Parathyroid adenoma (tissue), 2 donors: Measurements from ENCODE around the gene TEKT5.

Experiments
- H2AFZ ChIP-seq: fragments of 300-600 bp; sonication (generic); one replicate; pipeline ENCODE4 v1.7.0; 2017; ENCODE audit warnings: antibody characterized with exemption, mild to moderate bottlenecking
- H3K27ac ChIP-seq: fragments of 300-600 bp; sonication (generic); one replicate; pipeline ENCODE4 v1.7.0; 2017
- H3K27me3 ChIP-seq: fragments of 300-600 bp; sonication (generic); one replicate; pipeline ENCODE4 v1.7.0; 2017; ENCODE audit warnings: low read length; ENCODE audit not compliant: control insufficient read depth, insufficient read depth
- H3K36me3 ChIP-seq: fragments of 300-600 bp; sonication (generic); one replicate; pipeline ENCODE4 v1.7.0; 2017; ENCODE audit warnings: low read length; ENCODE audit not compliant: control insufficient read depth, insufficient read depth
- H3K4me1 ChIP-seq: fragments of 300-600 bp; sonication (generic); one replicate; pipeline ENCODE4 v1.7.0; 2017; ENCODE audit warnings: control low read depth
- H3K4me2 ChIP-seq: fragments of 300-600 bp; sonication (generic); one replicate; pipeline ENCODE4 v1.7.0; 2017; ENCODE audit warnings: low read length
- H3K4me3 ChIP-seq: fragments of 300-600 bp; sonication (generic); one replicate; pipeline ENCODE4 v1.7.0; 2017; ENCODE audit warnings: low read depth, low read length
- H3K79me2 ChIP-seq: fragments of 300-600 bp; sonication (generic); one replicate; pipeline ENCODE4 v1.7.0; 2017; ENCODE audit warnings: control low read depth
- H3K9ac ChIP-seq: fragments of 300-600 bp; sonication (generic); one replicate; pipeline ENCODE4 v1.7.0; 2017; ENCODE audit warnings: mild to moderate bottlenecking
- H3K9me3 ChIP-seq: fragments of 300-600 bp; sonication (generic); one replicate; pipeline ENCODE4 v1.7.0; 2017; ENCODE audit warnings: low read length; ENCODE audit not compliant: control insufficient read depth
- TF ChIP-seq, protein P1 (sequence below): fragments of 300-600 bp; sonication (generic); IDR thresholded peaks from one replicate; pipeline ENCODE4 v1.7.0; 2017; ENCODE audit warnings: antibody characterized with exemption, mild to moderate bottlenecking
- donor health status: primary hyperparathyroidism.

TEKT5 gene

DNA sequence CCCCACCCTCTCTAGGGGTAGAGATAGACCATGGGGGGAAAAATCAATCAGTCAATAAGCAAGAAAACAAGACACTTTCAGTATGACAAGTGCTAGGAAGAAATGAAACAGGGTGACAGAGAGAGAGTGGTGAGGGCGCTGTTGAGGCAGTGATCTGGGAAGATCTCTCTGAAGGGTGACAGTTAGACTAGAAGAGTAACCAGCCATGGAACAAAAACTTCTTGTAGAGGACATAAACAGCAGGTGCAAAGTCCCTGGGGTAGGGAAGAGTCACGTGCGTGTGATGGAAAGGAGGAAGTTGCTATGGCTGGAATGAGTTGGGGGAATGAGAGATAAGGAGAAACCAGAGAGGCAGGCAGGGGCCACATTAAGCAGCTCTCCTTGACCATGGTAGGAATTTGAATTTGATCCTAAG lies 97.5 kb downstream of the TEKT5 start:
- Histone ChIP-seq H3K4me2 (no peak overlapping the region), H3K9me3 (no peaks in the 10 kb centered on the region), H2AFZ (no peak overlapping the region), H3K36me3 (no peaks in the 10 kb centered on the region), H3K9ac (no peak overlapping the region), H3K27ac (no peak overlapping the region), H3K27me3 (no peaks in the 10 kb centered on the region), H3K79me2 (no peaks in the 10 kb centered on the region), H3K4me1 (peaks cover 3% of the 10 kb centered on the region), H3K4me3 (no peak overlapping the region)
- TF ChIP-seq, protein P1, sequence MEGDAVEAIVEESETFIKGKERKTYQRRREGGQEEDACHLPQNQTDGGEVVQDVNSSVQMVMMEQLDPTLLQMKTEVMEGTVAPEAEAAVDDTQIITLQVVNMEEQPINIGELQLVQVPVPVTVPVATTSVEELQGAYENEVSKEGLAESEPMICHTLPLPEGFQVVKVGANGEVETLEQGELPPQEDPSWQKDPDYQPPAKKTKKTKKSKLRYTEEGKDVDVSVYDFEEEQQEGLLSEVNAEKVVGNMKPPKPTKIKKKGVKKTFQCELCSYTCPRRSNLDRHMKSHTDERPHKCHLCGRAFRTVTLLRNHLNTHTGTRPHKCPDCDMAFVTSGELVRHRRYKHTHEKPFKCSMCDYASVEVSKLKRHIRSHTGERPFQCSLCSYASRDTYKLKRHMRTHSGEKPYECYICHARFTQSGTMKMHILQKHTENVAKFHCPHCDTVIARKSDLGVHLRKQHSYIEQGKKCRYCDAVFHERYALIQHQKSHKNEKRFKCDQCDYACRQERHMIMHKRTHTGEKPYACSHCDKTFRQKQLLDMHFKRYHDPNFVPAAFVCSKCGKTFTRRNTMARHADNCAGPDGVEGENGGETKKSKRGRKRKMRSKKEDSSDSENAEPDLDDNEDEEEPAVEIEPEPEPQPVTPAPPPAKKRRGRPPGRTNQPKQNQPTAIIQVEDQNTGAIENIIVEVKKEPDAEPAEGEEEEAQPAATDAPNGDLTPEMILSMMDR = no peak

DNA sequence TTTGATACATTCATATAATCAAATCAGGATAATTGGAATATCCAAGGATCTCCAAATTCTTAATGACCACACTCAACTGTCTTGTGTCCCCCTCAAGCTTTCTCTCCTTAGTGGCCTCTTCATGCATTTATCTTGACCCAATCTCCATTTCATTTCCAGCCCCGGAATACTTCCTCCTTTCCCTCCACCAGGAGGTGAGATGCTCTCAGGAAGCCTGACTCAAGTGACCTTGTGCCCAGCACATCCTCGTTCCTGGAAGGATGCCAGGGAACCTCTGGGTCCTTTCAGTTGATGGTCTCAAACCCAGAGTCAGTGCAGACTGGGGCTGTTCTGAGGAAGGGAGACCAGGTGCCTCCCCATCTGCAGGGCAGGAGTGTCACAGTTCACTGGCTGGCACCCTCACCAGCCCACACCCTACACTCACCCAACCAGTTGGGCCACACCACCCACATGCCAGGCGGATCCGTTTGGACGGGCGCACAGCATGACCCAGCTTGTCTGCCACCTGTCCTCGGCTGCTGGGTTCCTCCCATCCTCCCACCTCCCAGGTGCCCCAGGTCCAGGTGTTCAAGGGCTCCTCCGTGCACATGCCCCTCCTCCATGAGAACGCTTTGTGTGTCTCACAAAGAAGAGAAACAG lies 100.3 kb downstream of the TEKT5 start:
- peaks cover 3% of the 10 kb centered on the region for H3K4me1 ChIP-seq

DNA sequence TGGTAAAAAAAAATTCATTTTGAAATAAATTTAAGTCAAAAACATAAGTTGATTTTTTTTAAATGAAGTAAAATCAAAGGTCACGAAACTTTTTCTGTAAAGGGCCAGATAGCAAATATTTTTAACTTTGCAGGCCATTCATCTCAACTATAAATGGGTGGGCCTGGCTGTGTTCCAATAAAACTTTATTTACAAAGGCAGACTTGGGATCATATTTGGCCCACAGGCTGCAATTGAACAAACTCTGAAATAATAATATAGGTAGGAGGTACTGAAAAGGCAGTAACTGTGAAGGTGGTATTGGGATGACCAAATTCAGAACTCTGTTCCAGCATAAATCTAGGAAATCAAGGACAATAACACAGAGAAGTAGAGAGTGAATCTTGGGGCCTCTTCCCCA lies 102.1 kb downstream of the TEKT5 start:
- peaks cover 3% of the 10 kb centered on the region for H3K4me1 ChIP-seq
- no peaks in the 10 kb centered on the region for H3K36me3 ChIP-seq
- H3K27ac ChIP-seq = no peak overlapping the region
- no peak overlapping the region for H3K4me3 ChIP-seq
- no peaks in the 10 kb centered on the region for H3K79me2 ChIP-seq
- no peak overlapping the region for H3K9ac ChIP-seq
- H3K27me3 ChIP-seq = no peaks in the 10 kb centered on the region
- H3K9me3 ChIP-seq = no peaks in the 10 kb centered on the region
- H2AFZ ChIP-seq = no peak overlapping the region
- no peak overlapping the region for H3K4me2 ChIP-seq
- TF ChIP-seq, protein P1 = no peak

More for the DNA sequence above, 100.3 kb downstream of the TEKT5 start:
- no peak overlapping the region for H3K4me3 ChIP-seq
- H3K9ac ChIP-seq = no peak overlapping the region
- no peak overlapping the region for H3K27ac ChIP-seq
- H3K27me3 ChIP-seq = no peaks in the 10 kb centered on the region
- TF ChIP-seq, protein P1 = no peak
- no peak overlapping the region for H3K4me2 ChIP-seq
- no peaks in the 10 kb centered on the region for H3K9me3 ChIP-seq
- no peaks in the 10 kb centered on the region for H3K36me3 ChIP-seq
- no peaks in the 10 kb centered on the region for H3K79me2 ChIP-seq
- no peak overlapping the region for H2AFZ ChIP-seq

DNA sequence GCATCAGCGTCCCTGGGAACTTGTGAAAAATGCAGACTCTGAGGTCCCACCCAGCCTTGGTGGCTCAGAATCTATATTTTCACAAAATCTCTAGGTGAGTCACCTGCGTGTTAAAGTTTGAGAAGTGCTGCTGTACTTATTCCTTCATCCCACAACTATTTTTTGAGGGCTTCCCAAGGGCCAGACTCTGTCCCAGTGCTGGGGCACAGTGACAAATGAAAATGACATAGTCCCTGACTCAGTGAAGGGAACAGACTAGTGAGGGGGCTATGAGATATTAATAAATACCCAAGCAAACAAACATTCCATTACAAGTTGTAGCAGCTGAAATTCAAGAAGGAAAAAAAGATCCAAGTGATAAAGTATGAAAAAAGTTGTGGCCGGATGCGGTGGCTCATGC lies 104.4 kb downstream of the TEKT5 start:
- Histone ChIP-seq H3K27me3 (no peaks in the 10 kb centered on the region), H3K4me3 (no peak overlapping the region)

More for the DNA sequence above, 104.4 kb downstream of the TEKT5 start:
- Histone ChIP-seq H3K4me2 (no peak overlapping the region), H3K9ac (no peak overlapping the region), H2AFZ (no peak overlapping the region), H3K27ac (no peak overlapping the region), H3K79me2 (no peaks in the 10 kb centered on the region), H3K9me3 (no peaks in the 10 kb centered on the region), H3K4me1 (peaks cover 3% of the 10 kb centered on the region), H3K36me3 (no peaks in the 10 kb centered on the region)
- TF ChIP-seq, protein P1 = no peak
